Activated CD4-positive, alpha-beta T cell treated with anti-CD3 and anti-CD28 coated beads for 24 hours (primary cell): ENCODE measurements around the gene TNFSF10.
"Not testable (repeated sequence)": the region's sequence is repeated elsewhere in the genome, so short reads cannot be mapped to it uniquely, and the experiment has no call there.

ENCODE experiments used
- DNase-seq, 2 donors: peaks; one replicate each; pipeline ENCODE4 v3.0.0-alpha.2; 2020; ENCODE audit warnings: low read depth in 2 of 2

The TNFSF10 gene

DNA sequence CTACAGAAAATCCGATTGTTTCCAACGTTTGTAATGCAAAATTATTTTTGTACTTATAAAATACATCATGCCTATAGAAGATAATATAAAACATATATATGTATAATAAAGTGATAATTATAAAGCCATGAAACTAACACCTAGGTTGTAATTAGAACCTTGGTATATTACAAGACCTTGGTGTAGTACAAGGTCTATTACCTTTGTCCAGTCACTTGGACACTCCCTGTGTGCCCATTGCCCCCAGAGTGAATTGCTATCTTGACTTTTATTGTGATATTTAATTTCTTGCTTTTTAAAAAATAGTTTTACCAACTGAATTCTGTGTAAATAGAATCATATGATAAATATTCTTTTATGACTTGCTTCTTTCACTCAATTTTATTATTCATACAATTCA, 20.7 kb upstream of the TNFSF10 start:
- no peak for DNase-seq

DNA sequence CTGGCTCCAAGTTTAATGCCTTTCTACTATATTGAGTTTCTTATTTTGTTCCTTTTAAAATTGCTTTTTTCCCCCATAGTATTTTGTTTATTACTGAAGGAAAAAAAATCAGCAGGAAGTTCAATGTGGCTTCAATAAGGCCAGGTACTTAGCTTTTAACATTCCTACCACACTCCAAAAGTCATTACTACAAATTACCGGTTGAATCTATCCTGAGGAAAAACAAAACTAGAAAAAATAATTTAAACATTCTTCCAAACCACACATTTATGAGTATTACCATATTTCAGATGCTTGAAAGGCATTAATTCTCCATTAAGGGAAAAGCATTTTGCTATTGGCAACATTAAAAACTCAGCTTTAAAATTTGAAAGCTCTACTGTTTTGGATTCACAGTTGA, 20.2 kb upstream of the TNFSF10 start:
- DNase-seq = no peak

- DNase-seq = no peak
These were observed 19.8 kb upstream of the TNFSF10 start for GRCh38 chr3:172542999-172543398.

DNA sequence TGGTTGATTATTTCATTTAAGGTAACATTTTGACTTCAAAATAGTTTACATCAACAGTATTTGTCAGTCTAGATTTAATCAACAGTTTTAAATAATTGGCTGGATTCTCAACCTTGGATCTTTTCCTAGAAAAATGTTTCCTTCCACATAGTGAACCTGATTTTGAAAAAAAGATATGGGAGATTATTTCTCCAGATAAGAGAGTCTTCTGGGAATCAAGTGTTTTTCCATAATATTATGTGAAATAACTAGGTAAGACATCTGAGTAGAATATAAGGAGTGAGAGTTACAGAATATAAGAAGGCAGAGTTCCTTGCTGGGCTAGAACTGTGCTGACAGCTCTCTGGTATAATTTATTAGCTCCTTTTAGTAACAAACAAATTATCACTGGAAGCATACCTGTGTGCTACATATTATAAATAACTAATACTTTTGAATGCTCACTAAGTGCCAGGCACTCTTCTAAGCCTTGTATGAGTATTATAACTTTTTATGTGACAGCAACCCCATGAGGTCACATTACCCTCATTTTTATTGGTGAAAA, 18.8 kb upstream of the TNFSF10 start:
- no peak for DNase-seq

DNA sequence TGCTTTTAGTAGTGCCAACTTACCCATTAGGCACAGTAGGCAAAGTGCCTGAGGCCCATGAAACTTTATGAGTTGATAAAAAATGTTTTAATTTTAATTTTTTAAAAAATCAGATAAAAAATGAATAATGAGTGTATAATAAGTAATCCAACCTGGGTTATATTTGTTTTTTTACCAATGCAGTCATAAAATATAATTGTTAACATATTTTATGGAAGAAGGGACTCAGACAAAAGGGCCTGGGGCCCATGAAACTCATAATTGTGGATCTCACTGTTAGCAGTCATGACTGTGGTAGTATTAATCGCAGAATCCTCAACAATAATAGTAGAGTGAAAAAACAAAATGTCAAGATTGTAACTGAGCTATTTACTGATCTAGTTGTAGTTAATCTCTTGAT, 16.8 kb upstream of the TNFSF10 start:
- DNase-seq = no peak

DNA sequence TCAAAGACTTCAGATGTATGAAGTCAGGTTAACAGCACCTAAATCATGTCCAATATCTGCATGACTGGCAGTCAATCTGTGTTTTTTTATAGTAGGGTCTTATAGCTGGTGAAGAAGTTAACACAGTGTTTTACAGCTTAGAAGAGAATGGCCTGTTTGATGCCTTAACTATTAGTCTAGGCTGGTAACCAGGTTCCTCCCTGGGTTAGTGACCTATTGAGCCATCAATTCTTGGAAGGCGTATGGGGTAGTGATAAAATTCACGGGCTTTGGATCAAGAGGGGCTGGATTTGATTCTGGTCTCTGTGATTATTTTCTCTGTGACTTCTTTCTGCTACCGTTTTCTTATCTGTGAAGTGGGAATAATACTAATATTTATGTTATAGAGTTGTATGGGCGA, 16.0 kb upstream of the TNFSF10 start:
- no peak for DNase-seq

DNA sequence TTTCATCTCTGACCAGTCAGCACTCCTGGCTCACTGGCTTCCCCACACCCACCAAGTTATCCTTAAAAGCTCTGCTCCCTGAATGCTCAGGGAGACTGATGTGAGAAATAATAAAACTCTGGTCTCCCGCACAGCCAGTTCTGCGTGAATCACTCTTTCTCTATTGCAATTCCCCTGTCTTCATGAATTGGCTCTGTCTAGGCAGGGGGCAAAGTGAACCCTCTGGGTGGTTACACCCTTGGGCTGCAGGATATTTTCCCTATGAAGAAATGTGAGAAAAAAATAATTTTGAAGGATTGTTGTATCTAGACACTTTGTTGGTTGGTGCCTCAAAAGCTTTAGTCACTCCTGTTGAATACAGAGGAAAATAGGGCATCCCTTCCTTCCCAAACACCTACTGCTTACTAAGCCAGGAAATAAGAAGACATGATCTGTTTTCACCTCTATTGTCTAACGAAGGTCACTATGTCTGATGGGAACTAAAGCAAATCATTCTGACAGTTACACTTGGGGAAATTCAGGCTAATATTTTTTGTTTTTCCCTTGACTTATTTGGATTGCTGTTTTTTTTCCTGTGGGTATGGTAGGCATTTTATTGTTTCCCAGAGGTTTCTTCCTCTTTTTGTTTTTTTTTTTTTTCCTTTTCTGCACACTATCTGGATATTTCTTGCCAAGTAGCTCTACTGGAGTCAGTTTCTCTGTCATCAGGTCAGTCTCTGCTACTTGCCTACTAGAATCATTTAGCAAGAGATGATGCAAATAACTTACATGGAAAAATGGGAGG, 15.3 kb upstream of the TNFSF10 start:
- DNase-seq = no peak

DNA sequence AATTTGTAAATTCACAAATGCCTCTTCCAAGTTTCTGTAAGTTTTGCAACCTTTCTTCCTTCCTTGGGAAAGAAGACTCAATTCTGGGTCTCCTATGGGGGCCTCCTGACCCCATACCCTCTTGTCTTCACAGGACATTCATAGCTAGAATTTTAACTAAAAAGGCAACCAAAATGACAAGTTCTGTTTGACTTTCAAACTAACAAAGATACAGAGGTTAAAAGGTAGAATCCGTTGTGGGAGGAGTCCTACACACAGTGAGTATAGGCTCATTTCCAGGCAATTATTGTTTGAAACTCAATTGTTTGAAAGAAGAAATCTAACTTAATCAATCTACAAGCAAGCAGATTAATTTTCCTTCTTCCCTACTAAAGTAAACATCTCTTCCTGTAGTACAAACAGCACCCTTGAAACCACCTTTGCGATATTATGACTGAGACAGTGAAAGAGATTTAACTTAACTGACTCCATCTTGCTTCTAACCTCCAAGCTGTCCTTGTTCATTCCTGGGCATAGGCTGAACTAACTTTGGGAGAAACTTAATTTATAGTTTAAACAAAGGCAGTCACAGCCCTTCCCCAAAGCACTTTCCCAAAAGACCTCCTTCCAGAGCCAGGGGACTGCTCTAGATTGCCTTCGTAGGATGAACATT, 14.4 kb upstream of the TNFSF10 start:
- no peak for DNase-seq

DNA sequence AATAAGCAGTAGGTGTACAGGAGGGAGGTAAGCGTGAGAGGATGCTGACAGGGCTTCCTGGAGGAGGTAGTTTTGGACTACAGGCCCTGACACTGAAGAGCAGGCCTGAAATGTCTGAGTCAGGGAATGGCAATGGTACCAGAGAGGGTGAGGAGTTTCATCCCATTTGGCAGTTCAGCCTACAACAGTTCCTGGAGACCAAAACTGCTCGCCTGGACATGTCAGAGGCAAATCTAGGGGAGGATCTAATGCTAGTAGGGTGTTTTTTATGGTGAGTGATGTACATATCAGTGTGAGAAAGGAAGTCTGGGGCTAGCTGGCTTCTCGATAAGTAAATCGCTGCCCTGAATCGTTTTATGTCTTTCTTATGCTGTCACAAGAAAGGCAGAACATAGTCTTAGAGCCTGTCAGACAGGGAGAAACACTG, 13.8 kb upstream of the TNFSF10 start:
- DNase-seq = no peak

GRCh38 chr3:172536505-172536904, 13.3 kb upstream of the TNFSF10 start:
- DNase-seq = no peak

GRCh38 chr3:172530566-172530965, 7.3 kb upstream of the TNFSF10 start:
- DNase-seq = no peak

GRCh38 chr3:172530101-172530561, 6.9 kb upstream of the TNFSF10 start:
- no peak for DNase-seq

DNA sequence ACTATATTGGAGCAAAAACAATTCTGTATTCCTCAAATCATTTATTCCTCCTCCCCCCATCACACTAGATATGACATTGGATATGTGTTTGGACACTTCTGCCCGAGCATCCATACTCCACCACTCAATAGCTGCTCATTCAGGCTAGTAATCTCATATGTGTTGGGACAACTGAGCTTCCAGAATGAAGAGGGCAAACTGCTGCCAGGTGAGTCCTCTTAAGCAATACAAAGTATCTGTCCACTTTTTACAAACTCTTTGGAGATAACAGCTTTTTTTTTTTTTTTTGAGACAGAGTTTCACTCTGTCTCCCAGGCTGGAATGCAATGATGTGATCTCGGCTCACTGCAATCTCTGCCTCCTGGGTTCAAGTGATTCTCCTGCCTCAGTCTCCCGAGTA, 5.4 kb upstream of the TNFSF10 start:
- DNase-seq = no peak

- no peak for DNase-seq
These were observed 4.1 kb upstream of the TNFSF10 start for GRCh38 chr3:172527306-172527705.

GRCh38 chr3:172525116-172525613, 1.9 kb upstream of the TNFSF10 start:
- no peak for DNase-seq

- no peak for DNase-seq
These were observed 1.4 kb upstream of the TNFSF10 start for GRCh38 chr3:172524611-172525010.

- DNase-seq = not testable (repeated sequence)
These were observed 1.1 kb downstream of the TNFSF10 start for GRCh38 chr3:172521837-172522726.

- no peak for DNase-seq
These were observed 2.9 kb downstream of the TNFSF10 start for GRCh38 chr3:172520301-172520831.

- no peak for DNase-seq
These were observed 3.5 kb downstream of the TNFSF10 start for GRCh38 chr3:172519740-172520139.

- DNase-seq = no peak
These were observed 4.1 kb downstream of the TNFSF10 start for GRCh38 chr3:172518929-172519640.
